HG03460 (cell line): Measurements from ENCODE around the gene DOK7.

Source experiments
- ATAC-seq: cut with Tn5 transposase; IDR thresholded peaks from one replicate; pipeline ENCODE4 v1.9.1; 2021; ENCODE audit not compliant: unreplicated experiment

Gene DOK7

DNA sequence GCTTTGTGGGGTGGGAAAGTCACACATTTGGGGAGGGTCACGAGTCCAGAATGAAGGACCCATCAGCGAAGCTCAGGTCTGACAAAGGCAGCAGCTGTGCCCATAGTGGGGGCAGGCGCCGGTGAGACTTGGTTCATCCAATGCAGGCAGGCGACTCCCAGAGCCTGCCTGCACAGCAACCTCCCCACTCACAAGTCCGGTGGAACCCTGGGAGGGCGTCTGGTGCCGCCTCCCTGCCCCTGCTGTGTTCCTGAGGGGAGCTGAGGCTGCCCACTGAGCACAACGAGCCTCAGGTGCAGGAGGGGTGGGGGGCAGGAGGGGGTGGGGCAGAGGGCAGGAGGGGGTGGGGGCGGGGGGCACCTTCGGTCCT, 55.4 kb downstream of the DOK7 start:
- no peak for ATAC-seq

GRCh38 chr4:3518941-3519340, 55.8 kb downstream of the DOK7 start:
- ATAC-seq = no peak

- ATAC-seq = no peak
Measured at GRCh38 chr4:3519468-3520264, 56.6 kb downstream of the DOK7 start.

GRCh38 chr4:3520276-3520675, 57.2 kb downstream of the DOK7 start:
- ATAC-seq = no peak

GRCh38 chr4:3520796-3521600, 57.9 kb downstream of the DOK7 start:
- no peak for ATAC-seq

GRCh38 chr4:3521621-3522325, 58.7 kb downstream of the DOK7 start:
- ATAC-seq = no peak

DNA sequence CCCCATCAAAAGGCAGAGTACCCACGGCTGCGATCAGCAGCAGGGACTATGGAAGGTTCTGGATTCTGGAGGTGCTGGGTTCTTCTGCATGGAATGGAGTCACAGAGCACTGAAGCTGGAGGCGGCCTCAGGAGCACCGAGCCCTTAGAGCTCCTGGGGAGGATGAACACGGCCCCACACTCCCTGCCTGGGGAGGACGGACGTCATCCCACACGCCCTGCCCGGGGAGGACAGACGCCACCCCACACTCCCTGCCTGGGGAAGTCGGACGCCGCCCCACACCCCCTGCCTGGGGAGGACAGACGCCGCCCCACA, 59.2 kb downstream of the DOK7 start:
- no peak for ATAC-seq

DNA sequence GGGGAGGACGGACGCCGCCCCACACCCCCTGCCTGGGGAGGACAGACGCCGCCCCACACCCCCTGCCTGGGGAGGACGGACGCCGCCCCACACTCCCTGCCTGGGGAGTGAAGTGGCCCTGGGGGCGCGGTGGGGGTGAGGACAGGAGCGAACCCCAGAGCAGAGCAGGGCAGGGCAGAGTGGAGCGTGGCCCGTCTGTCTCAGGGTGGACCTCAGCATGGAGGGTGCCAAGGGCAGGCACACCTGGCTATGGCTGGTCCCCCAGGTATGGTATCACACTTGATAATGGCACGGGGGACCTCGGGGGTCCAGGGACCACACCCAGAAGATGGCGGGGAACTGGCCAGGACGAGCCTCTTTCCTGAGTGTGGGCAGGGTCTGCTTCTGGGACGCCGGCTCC, 59.5 kb downstream of the DOK7 start:
- ATAC-seq = no peak

DNA sequence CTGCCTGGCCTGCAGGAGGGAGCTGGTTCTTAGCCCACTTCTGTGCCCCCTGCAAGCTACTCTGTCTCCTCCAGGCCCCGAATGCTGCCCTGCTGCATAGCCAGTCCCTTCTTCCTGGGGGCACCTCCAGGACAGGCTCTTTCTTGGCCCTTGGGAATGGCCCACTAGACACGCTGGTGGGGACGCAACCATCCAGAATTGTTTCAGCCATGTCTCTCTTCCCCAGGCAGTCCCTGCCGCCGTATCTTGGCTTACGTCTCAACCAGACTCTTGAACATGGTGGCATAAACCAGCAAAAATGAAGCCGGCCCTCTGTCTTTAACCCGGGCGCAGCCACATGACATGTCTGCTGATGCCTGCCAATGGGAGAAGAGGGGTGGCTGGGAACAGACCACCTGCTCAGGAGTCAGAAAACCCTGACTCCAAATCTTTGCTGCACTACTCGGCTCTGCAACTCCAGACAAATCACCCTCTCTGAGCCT, 60.1 kb downstream of the DOK7 start:
- ATAC-seq = no peak

DNA sequence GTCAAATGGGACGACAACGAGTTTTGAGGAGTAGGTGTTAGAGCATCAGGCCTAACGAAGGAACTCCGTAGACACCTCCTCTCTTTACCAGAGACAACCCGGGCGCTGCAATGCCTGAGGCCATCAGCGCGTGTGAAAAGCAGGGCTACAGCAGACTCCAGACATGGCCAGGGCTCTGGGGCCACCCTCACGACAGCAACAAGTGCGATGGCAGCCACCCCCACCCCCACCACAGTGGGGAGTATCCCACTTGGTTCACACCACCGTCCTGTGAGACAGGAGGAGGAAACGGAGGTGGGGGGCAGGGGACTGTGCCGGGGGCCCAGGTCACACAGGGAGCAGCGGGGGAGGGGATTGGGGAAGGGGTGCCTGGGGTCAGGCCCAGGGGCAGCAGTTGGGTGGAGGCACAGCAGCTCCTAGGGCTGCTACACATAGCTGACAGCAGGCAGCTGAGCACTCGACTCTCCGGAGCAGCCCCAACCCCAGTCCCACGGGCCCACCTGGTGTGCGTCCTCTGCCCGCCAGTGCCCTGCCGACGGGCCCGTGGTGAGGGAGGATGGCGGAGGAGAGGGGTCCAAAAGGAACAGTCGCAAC, 60.6 kb downstream of the DOK7 start:
- no peak for ATAC-seq

DNA sequence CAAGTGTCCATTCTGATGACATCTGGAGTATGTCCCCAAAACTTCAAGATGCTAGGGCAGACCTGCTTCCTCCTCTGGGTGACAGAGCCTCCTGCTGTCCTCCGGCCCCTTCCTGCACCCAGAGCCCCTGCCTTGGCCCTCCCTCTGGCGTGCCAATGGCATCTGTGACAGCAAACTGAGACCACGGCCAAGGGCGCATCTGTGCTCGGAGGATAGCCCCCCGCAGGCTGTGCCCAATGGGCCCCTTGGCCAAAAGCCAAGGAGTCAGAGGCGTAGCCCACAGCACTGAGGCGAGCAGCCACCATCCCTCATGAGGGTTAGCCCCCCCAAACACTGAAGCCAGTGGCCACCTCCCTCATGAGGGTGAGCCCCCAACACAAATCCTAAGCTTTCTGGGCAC, 61.2 kb downstream of the DOK7 start:
- ATAC-seq = no peak

DNA sequence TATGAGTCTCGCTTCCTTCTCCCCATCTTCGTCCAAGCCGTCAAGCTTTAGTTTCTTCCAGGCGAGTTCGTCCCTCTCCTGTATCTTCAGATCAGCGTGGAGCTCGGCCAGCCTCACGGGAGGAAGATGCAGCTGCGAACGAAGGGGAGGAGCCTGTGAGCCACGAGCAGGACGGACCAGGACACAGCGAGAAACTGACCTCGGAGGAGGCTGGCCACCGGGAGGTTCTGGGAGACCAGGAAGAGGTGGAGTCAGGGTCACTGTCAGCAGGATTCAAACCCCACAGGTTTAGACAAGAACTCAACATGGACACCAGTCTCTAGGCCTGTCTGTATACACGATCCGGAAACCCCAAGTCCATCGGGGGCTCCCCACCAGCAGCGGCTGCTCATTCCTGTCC, 61.8 kb downstream of the DOK7 start:
- ATAC-seq = no peak

GRCh38 chr4:3525532-3526430, 62.7 kb downstream of the DOK7 start:
- no peak for ATAC-seq

GRCh38 chr4:3526456-3526855, 63.4 kb downstream of the DOK7 start:
- ATAC-seq = no peak

- ATAC-seq = no peak
Measured at GRCh38 chr4:3527101-3527913, 64.2 kb downstream of the DOK7 start.

GRCh38 chr4:3527914-3528876, 65.1 kb downstream of the DOK7 start:
- ATAC-seq = no peak

- ATAC-seq = no peak
Measured at GRCh38 chr4:3529363-3529762, 66.3 kb downstream of the DOK7 start.

DNA sequence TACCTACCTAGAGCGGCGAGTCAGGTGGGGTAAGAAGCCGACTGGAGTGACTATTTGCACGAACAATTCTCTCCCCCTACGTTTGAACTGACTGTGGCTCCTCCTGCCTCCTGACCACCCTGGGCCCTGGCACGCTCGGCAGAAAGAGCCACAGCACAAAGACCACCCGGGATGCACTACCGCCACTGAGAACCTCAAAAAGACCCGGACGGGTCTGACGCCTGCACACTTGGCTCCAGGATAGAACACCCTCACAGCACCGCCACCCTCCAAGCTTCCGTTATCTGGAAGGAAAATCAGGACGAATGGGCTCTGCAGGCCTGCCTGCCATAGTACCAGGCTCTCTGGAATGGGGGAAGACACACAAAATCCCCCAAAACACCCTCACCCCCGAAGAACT, 66.9 kb downstream of the DOK7 start:
- ATAC-seq = no peak
